ENCODE data around the gene FAF1.

GRCh38 chr1:50968158-50968820 is 8.2 kb upstream of the FAF1 start:
- peak; percentile 4 for TF ChIP-seq CTCF (IDR thresholded peaks at IDR 0.05; ENCODE audit: low read depth, low read length)
- TF ChIP-seq POLR2A (IDR thresholded peaks at IDR 0.05; ENCODE audit: extremely low read depth, insufficient read length), result peak; percentile 64
- peak; percentile 27; the same call in 1 of the 2 replicates for TF ChIP-seq MYC (IDR thresholded peaks at IDR 0.05; ENCODE audit: low read depth, low read length)
- TF ChIP-seq, protein P1, sequence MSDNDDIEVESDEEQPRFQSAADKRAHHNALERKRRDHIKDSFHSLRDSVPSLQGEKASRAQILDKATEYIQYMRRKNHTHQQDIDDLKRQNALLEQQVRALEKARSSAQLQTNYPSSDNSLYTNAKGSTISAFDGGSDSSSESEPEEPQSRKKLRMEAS (IDR thresholded peaks at IDR 0.05; ENCODE audit: low read depth, low read length), result peak; percentile 49; the same call in 1 of the 2 replicates
